Effector CD4-positive, alpha-beta T cell (primary cell): ENCODE results near the gene NDUFS7.

ENCODE experiments used
- DNase-seq: peaks from one replicate; pipeline ENCODE4 v3.0.0-alpha.2; 2020

NDUFS7 gene

GRCh38 chr19:1386945-1387683 is 3.4 kb downstream of the NDUFS7 start:
- no peak for DNase-seq

- DNase-seq, result no peak
Measured at GRCh38 chr19:1387684-1388636, 4.3 kb downstream of the NDUFS7 start.

- DNase-seq, result no peak
Measured at GRCh38 chr19:1388637-1389026, 4.9 kb downstream of the NDUFS7 start.

- DNase-seq, result no peak
Measured at GRCh38 chr19:1389033-1389940, 5.6 kb downstream of the NDUFS7 start.

GRCh38 chr19:1390890-1391423 is 7.2 kb downstream of the NDUFS7 start:
- no peak for DNase-seq

- DNase-seq, result no peak
Measured at GRCh38 chr19:1392407-1392806, 8.7 kb downstream of the NDUFS7 start.

- no peak for DNase-seq
Measured at GRCh38 chr19:1392939-1393530, 9.3 kb downstream of the NDUFS7 start.

- no peak for DNase-seq
Measured at GRCh38 chr19:1393841-1394240, 10.1 kb downstream of the NDUFS7 start.

- DNase-seq, result no peak
Measured at GRCh38 chr19:1394252-1395193, 10.8 kb downstream of the NDUFS7 start.

GRCh38 chr19:1395194-1396018 is 11.7 kb downstream of the NDUFS7 start:
- no peak for DNase-seq

GRCh38 chr19:1396019-1396767 is 12.5 kb downstream of the NDUFS7 start:
- DNase-seq, result no peak

GRCh38 chr19:1396768-1397679 is 13.3 kb downstream of the NDUFS7 start:
- DNase-seq, result no peak

- no peak for DNase-seq
Measured at GRCh38 chr19:1397838-1398237, 14.1 kb downstream of the NDUFS7 start.

GRCh38 chr19:1399079-1399478 is 15.4 kb downstream of the NDUFS7 start:
- DNase-seq, result no peak

- DNase-seq, result no peak
Measured at GRCh38 chr19:1399745-1400144, 16.0 kb downstream of the NDUFS7 start.

GRCh38 chr19:1400281-1401137 is 16.8 kb downstream of the NDUFS7 start:
- no peak for DNase-seq
